HG03442 (cell line): ENCODE results near the gene CALR.
"Not testable (repeated sequence)": the region's sequence is repeated elsewhere in the genome, so short reads cannot be mapped to it uniquely, and the experiment has no call there.

Experiments used
- ATAC-seq: cut with Tn5 transposase; IDR thresholded peaks from one replicate; pipeline ENCODE4 v1.9.1; 2021; ENCODE audit warnings: mild to moderate bottlenecking, moderate library complexity; ENCODE audit not compliant: unreplicated experiment

CALR gene

DNA sequence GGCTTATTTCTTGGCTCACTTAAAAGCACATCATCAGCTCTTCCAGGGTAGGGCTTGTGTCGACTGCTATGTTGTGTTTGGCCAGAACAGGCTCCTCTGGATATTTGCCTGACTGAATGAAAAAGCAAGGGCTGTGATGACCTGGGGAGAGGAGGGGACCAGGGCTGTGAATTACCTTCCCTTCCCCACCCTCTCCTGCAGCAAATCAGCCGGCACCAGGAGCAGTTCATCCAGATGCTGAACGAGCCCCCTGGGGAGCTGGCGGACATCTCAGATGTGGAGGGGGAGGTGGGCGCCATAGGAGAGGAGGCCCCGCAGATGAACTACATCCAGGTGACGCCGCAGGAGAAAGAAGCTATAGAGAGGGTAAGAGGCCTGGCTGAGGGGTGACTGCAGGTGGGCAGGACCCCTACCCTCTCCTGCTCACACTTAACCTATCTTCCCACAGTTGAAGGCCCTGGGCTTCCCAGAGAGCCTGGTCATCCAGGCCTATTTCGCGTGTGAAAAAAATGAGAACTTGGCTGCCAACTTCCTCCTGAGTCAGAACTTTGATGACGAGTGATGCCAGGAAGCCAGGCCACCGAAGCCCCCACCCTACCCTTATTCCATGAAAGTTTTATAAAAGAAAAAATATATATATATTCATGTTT, 14.2 kb downstream of the CALR start:
- no peak for ATAC-seq

- ATAC-seq = no peak
These were observed 14.9 kb downstream of the CALR start for GRCh38 chr19:12953138-12953798.

GRCh38 chr19:12953799-12954611, 15.6 kb downstream of the CALR start:
- no peak for ATAC-seq

GRCh38 chr19:12954612-12954962, 16.2 kb downstream of the CALR start:
- ATAC-seq = no peak

DNA sequence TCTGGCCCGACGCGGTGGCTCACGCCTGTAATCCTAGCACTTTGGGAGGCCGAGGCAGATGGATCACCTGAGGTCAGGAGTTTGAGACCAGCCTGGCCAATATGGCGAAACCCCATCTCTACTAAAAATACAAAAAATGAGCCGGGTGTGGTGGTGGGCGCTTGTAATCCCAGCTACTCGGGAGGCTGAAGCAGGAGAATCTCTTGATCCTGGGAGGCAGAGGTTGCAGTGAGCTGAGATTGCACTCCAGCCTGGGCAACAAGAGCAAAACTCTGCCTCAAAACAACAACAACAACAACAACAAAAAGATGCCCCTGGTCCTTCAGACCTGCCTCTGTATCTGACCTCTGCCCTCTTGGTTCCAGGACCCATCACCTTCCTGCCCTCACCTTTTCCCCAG, 17.2 kb downstream of the CALR start:
- not testable (repeated sequence) for ATAC-seq

- ATAC-seq = no peak
These were observed 17.6 kb downstream of the CALR start for GRCh38 chr19:12955996-12956395.

GRCh38 chr19:12956446-12957388, 18.3 kb downstream of the CALR start, which contains the start of gene GADD45GIP1:
Gene GADD45GIP1, minus strand, starts transcription at chr19:12957223. Its CDS starts 11 bp downstream, at chr19:12957212.
- ATAC-seq = peak; percentile 52

DNA sequence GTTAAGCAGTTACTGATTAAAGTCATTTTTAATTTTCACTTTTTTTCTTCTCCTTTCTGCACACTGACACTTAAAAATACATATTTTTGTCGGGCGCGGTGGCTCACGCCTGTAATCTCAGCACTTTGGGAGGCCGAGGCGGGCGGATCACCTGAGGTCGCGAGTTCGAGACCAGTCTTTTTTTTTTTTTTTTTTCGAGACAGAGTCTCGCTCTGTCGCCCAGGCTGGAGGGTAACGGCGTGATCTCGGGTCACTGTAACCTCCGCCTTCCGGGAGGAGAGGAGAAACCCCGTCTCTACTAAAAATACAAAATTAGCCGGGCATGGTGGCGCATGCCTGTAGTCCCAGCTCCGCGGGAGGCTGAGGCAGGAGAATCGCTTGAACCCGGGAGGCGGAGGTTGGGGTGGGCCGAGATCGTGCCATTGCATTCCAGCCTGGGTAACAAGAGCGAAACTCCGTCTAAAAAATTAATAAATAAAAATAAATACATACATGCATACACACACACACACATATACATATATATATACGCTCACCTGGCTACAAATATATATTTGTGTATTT, 19.1 kb downstream of the CALR start:
- ATAC-seq = not testable (repeated sequence)

DNA sequence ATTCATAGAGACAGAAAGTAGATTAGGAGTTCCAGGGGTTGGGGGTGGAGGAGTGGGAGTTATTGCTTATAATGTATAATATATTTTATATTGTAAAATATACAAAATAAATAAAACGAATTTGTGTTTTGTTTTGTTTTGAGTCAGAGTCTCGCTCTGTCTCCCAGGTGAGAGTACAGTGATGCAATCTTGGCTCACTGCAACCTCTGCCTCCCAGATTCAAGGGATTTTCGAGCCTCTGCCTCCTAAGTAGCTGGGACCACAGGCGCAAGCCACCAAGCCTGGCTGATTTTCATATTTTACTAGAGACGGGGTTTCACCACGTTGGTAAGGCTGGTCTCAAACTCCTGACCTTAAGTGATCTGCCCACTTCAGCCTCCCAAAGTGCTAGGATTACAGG, 21.1 kb downstream of the CALR start:
- ATAC-seq = no peak

DNA sequence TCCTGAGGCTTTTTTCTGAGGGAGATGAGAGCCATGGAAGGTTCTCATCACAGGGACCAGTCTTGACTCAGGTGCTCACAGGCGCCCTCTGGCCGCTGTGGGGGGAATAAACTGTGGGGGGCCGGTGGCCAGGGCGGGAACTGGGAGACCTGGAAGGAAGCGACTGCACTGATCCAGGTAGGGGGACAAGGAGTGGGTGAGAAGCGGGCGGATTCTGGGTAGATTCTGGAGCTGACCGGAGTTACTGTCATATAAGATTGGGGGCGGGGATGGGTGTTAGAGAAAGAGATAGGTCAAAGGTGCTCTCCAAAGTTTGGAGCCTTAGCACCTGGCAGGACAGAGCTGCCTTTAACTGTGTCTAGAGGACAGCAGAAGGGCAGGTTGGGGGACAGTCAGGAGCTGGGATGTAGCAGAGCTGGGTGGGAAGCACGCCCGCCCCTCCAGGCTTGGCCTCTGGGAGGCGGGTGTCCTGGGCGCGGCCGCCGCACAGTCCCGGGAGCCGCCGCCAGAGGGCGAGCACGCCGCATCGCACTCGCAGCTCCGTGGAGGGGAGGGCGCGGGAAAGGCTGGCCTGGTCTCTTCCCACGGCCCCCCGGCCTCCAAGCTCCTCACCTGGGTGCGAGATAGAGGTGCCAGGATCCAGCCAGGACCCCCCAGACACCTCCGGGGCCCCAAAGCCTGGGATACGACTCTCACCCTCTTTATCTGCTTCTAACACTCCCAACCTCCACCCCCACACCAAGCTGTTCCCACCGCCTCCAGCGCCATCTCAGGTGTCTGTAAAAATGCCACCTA, 26.8 kb downstream of the CALR start:
- ATAC-seq = peak; percentile 66

DNA sequence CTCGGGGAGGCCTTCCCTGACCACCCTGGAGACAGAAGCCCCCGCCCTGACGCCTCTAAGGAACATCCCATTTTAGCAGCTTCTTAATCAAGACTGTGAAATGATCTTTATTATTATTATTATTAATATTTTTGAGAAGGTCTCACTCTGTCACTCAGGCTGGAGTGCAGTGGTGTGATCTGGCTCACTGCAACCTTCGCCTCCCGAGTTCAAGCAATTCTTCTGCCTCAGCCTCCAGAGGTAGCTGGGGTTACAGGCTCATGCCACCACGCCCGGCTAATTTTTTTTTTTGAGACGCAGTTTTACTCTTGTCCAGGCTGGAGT, 27.4 kb downstream of the CALR start:
- no peak for ATAC-seq

DNA sequence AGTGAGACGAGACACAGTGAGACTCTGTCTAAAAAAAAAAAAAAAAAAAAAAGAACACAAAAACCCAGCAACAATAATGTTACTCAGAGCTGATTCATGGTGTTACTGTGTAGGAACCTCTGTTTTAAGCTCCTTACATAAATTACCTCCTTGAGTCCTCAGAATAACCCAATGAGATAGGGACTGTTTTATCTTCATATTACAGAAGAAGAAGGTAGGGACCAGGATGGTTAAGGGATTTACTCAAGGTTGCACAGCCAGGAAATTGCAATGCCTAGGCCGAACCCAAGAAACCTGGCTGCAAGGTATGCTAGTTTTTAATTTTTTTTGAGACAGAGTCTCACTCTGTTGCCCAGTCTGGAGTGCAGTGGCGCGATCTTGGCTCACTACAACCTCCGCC, 29.5 kb downstream of the CALR start:
- ATAC-seq = no peak

- ATAC-seq = no peak
These were observed 31.0 kb downstream of the CALR start, which contains the start of gene DAND5 for GRCh38 chr19:12969292-12969988. Gene DAND5, plus strand, starts transcription at chr19:12969576. Its CDS starts 85 bp downstream, at chr19:12969661.

GRCh38 chr19:12970070-12970820, 31.8 kb downstream of the CALR start:
- no peak for ATAC-seq

GRCh38 chr19:12973236-12973635, 34.8 kb downstream of the CALR start:
- ATAC-seq = no peak

DNA sequence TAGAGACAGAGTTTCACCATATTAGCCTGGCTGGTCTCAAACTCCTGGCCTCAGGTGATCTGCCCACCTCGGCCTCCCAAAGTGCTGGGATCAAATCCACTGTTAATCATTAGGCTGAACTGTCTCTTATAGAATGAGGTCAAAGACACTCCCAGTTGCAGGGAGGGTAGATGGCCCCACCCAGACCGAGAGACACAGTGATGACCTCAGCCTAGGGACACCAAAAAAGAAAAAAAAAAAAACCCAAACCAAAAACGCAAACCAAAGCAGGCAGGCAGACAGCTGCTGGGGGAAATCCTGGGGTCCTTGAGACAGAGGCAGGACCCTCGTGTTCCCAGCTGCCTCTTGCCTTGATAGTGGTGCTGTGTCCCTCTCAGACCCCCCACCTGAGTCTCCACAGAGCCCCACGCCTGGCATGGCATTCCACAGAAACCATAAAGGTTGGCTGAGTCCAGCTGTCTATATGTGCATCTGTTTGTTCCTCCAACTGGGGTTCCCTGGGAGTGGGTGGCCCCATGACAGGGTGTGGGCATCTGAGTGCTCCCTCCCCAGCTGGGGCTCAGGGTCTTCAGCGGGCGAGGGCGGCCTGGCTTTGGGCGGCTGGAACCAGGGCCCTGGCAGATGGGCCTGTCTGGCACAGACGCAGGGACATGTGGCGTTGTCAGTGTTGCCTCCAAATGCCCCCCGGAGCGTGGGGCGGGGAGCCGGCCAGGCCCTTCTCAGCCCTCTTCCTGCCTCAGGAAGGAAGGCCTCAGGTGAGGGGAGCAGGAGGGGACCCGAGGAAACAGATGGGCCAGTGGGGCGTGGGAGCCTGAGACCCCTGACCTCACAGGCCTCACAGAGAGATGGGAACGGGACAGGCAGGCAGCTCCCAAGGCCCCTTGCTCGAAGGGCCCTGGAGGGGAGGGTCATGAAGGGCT, 36.2 kb downstream of the CALR start:
- no peak for ATAC-seq

GRCh38 chr19:12975221-12975741, 36.9 kb downstream of the CALR start:
- no peak for ATAC-seq
